ENCODE measurements around the gene SLC47A2. TPM values are rescaled to one million over a fixed set of nuclear protein-coding genes. Genes with fewer than 3 reads are reported as not detected.

Gene SLC47A2
- total RNA-seq, 4 donors from 2014 or later = 0.27 to 1.1 (median 0.32) TPM; not detected in 1

- WGBS, 2 donors (ENCODE audit: low coverage in 1 of 2) = 35 to 61% methylated on average over 3 of the region's 3 CpGs
- Histone ChIP-seq H3K4me1 (no peaks in the 10 kb centered on the region), H3K36me3 (no peaks in the 10 kb centered on the region), H3K4me3 (no peak overlapping the region), H3K9me3 (no peaks in the 10 kb centered on the region), H3K27me3 (no peaks in the 10 kb centered on the region), H3K27ac (no peak overlapping the region)
- TF ChIP-seq CTCF (IDR thresholded peaks at IDR 0.05) (no peak), EP300 (IDR thresholded peaks at IDR 0.05; ENCODE audit: low read depth) (no peak), POLR2A (IDR thresholded peaks at IDR 0.05) (no peak), POLR2AphosphoS5 (IDR thresholded peaks at IDR 0.05) (no peak)
- DNase-seq = no peak
- in situ Hi-C loops (cut with MboI; ENCODE audit: low pct_ligation_motif_present in 1 of 4, low pct_unique_long_range_greater_than_20kb in 1 of 4, low sequenced_read_pairs in 3 of 4) (loop anchor here in 1 of 4 donors (25.0 kb wide), 2 partner anchors 117 to 267 kb away; partner anchors contain the start of gene B9D1), intact Hi-C loops (cut with DNase I; ENCODE audit: low total_unique reads) (no loop called here)
Observed at GRCh38 chr17:19629449-19629848, 86.9 kb downstream of the SLC47A2 start.

Small RNA genes lying within 50 kb of the gene (small RNA-seq; reads per million reads assigned to genes)
- gene RF00322 = 0 reads per million in 4 donors

Other genes starting within 250 kb of the SLC47A2 start
- under 1 TPM in 2 of 4 donors, not detected in 2; 0.32 to 0.96 TPM for gene SLC47A1, start 182.7 kb downstream of the SLC47A2 start, total RNA-seq
- gene ALDH3A2, start 67.8 kb downstream of the SLC47A2 start, total RNA-seq = 100 to 1,000 TPM in 2 of 4 donors, 10 to 100 TPM in 2; 44.5 to 199 (median 119) TPM
- gene ALDH3A1, start 31.7 kb upstream of the SLC47A2 start, total RNA-seq = 10 to 100 TPM in 1 of 4 donors, 1 to 10 TPM in 3; 1.2 to 15.3 (median 3.4) TPM
- gene ULK2, start 151.4 kb upstream of the SLC47A2 start, total RNA-seq = 10 to 100 TPM in 3 of 4 donors, 1 to 10 TPM in 1; 9.0 to 28.5 (median 12.9) TPM

Measured in transverse colon (tissue), 4 donors.